Measurements from ENCODE around the gene DAB2IP.

The DAB2IP gene

DNA sequence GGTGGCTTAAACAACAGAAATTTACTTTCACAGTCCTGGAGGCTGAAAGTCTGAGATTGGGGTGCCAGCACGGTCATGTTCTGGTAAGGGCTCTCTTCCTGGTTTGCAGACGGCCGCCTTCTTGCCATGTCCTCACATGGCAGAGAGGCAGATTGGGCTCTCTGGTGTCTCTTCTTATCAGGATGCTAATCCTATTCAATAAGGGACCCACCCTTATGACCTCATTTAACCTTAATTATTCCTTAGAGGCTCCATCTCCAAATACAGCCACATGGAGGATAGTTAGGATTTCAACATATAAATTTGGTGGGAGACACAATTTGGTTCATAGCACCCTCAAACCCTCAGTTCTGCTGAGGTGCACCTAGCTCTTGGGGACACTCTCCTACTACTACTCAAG is 180.4 kb downstream of the DAB2IP start:
- TF ChIP-seq, protein P1, sequence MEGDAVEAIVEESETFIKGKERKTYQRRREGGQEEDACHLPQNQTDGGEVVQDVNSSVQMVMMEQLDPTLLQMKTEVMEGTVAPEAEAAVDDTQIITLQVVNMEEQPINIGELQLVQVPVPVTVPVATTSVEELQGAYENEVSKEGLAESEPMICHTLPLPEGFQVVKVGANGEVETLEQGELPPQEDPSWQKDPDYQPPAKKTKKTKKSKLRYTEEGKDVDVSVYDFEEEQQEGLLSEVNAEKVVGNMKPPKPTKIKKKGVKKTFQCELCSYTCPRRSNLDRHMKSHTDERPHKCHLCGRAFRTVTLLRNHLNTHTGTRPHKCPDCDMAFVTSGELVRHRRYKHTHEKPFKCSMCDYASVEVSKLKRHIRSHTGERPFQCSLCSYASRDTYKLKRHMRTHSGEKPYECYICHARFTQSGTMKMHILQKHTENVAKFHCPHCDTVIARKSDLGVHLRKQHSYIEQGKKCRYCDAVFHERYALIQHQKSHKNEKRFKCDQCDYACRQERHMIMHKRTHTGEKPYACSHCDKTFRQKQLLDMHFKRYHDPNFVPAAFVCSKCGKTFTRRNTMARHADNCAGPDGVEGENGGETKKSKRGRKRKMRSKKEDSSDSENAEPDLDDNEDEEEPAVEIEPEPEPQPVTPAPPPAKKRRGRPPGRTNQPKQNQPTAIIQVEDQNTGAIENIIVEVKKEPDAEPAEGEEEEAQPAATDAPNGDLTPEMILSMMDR (IDR thresholded peaks at IDR 0.05; ENCODE audit: poor library complexity, severe bottlenecking): no peak
- ATAC-seq (ENCODE audit: low read depth): no peak
- Histone ChIP-seq H3K4me3 (ENCODE audit: severe bottlenecking) (no peak overlapping the region), H3K9me3 (ENCODE audit: severe bottlenecking) (no peaks in the 10 kb centered on the region), H3K27ac (ENCODE audit: poor library complexity, severe bottlenecking) (no peak overlapping the region), H3K27me3 (ENCODE audit: insufficient read depth, poor library complexity, severe bottlenecking) (no peaks in the 10 kb centered on the region), H3K4me1 (ENCODE audit: insufficient read depth, poor library complexity, severe bottlenecking) (no peaks in the 10 kb centered on the region), H3K36me3 (ENCODE audit: low read depth) (no peaks in the 10 kb centered on the region)
- no peak for DNase-seq (ENCODE audit: low spot score)

DNA sequence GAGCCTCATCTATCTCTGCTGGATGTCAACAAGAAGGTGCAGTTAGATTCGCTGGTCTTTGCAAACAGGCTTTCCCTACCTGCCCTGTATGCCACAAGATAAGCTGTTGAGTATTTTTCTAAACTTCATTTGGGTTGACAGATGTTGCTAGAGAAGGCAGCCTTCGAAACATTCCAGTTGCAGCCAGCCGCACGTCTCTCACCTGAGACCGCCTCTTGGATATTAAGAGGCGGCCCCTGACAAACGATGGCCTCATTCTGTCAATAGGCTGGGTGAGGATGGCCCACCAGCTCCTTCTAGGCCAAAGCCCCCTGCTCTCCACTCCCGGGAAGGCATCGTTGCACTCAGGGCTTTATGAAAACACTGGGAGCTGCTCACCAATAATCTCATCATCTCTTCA is 181.6 kb downstream of the DAB2IP start:
- Histone ChIP-seq H3K27me3 (ENCODE audit: insufficient read depth, poor library complexity, severe bottlenecking) (no peaks in the 10 kb centered on the region), H3K36me3 (ENCODE audit: low read depth) (no peaks in the 10 kb centered on the region), H3K9me3 (ENCODE audit: severe bottlenecking) (no peaks in the 10 kb centered on the region), H3K4me1 (ENCODE audit: insufficient read depth, poor library complexity, severe bottlenecking) (no peaks in the 10 kb centered on the region), H3K4me3 (ENCODE audit: severe bottlenecking) (no peak overlapping the region), H3K27ac (ENCODE audit: poor library complexity, severe bottlenecking) (no peak overlapping the region)
- DNase-seq (ENCODE audit: low spot score) (no peak), ATAC-seq (ENCODE audit: low read depth) (no peak)
- TF ChIP-seq, protein P1 (IDR thresholded peaks at IDR 0.05; ENCODE audit: poor library complexity, severe bottlenecking): no peak
